Measurements from ENCODE around the gene UBE2S.
"Not testable (repeated sequence)": the region's sequence is repeated elsewhere in the genome, so short reads cannot be mapped to it uniquely, and the experiment has no call there.

Gene UBE2S

GRCh38 chr19:55406826-55407549, 600 bp downstream of the UBE2S start:
- peaks cover 54% of the 10 kb centered on the region for H3K36me3 ChIP-seq (replicated peaks)
- peak in 1 of 2 experiments; percentile 48 for DNase-seq (ENCODE audit: low spot score in 2 of 2)
- H3K4me1 ChIP-seq = peaks cover 17% of the 10 kb centered on the region
- in situ Hi-C loops (cut with MboI; ENCODE audit: low sequenced_read_pairs) = no loop called here
- H3K4me3 ChIP-seq = peak overlapping the region; percentile 94
- peaks cover 4% of the 10 kb centered on the region; the same call in 1 of the 2 replicates for H3K9me3 ChIP-seq
- no peaks in the 10 kb centered on the region for H3K27me3 ChIP-seq (ENCODE audit: low read depth)

- H3K4me1 ChIP-seq = peaks cover 17% of the 10 kb centered on the region
- peak overlapping the region; percentile 94 for H3K4me3 ChIP-seq
- H3K9me3 ChIP-seq = peaks cover 4% of the 10 kb centered on the region; the same call in 1 of the 2 replicates
- H3K27me3 ChIP-seq (ENCODE audit: low read depth) = no peaks in the 10 kb centered on the region
- peaks cover 59% of the 10 kb centered on the region for H3K36me3 ChIP-seq (replicated peaks)
- in situ Hi-C loops (cut with MboI; ENCODE audit: low sequenced_read_pairs) = no loop called here
- DNase-seq (ENCODE audit: low spot score in 2 of 2) = no peak
Observed at GRCh38 chr19:55406091-55406825, 1.3 kb downstream of the UBE2S start.

GRCh38 chr19:55405638-55406037, 1.9 kb downstream of the UBE2S start:
- no peaks in the 10 kb centered on the region for H3K27me3 ChIP-seq (ENCODE audit: low read depth)
- H3K9me3 ChIP-seq = peaks cover 4% of the 10 kb centered on the region; the same call in 1 of the 2 replicates
- in situ Hi-C loops (cut with MboI; ENCODE audit: low sequenced_read_pairs) = no loop called here
- peaks cover 64% of the 10 kb centered on the region for H3K36me3 ChIP-seq (replicated peaks)
- peaks cover 17% of the 10 kb centered on the region for H3K4me1 ChIP-seq
- no peak for DNase-seq (ENCODE audit: low spot score in 2 of 2)
- H3K4me3 ChIP-seq = peak overlapping the region; percentile 94

- no peak for DNase-seq (ENCODE audit: low spot score in 2 of 2)
- H3K4me3 ChIP-seq = no peak overlapping the region
- H3K9me3 ChIP-seq = no peaks in the 10 kb centered on the region
- peaks cover 68% of the 10 kb centered on the region for H3K36me3 ChIP-seq (replicated peaks)
- in situ Hi-C loops (cut with MboI; ENCODE audit: low sequenced_read_pairs) = no loop called here
- no peaks in the 10 kb centered on the region for H3K27me3 ChIP-seq (ENCODE audit: low read depth)
- peaks cover 12% of the 10 kb centered on the region for H3K4me1 ChIP-seq
Observed at GRCh38 chr19:55402509-55402908, 5.1 kb downstream of the UBE2S start.

GRCh38 chr19:55401390-55401789, 6.2 kb downstream of the UBE2S start:
- DNase-seq (ENCODE audit: low spot score in 2 of 2); in situ Hi-C loops (cut with MboI; ENCODE audit: low sequenced_read_pairs); H3K4me1 ChIP-seq: not testable (repeated sequence)

GRCh38 chr19:55400281-55401087, 7.1 kb downstream of the UBE2S start:
- no peak for DNase-seq (ENCODE audit: low spot score in 2 of 2)
- no peaks in the 10 kb centered on the region for H3K27me3 ChIP-seq (ENCODE audit: low read depth)
- in situ Hi-C loops (cut with MboI; ENCODE audit: low sequenced_read_pairs) = no loop called here
- no peaks in the 10 kb centered on the region for H3K9me3 ChIP-seq
- H3K4me1 ChIP-seq = peaks cover under 1% of the 10 kb centered on the region
- H3K36me3 ChIP-seq (replicated peaks) = peaks cover 49% of the 10 kb centered on the region
- H3K4me3 ChIP-seq = no peak overlapping the region

More at GRCh38 chr19:55401390-55401789, 6.2 kb downstream of the UBE2S start:
- not testable (repeated sequence) for H3K4me3 ChIP-seq; H3K9me3 ChIP-seq; H3K27me3 ChIP-seq (ENCODE audit: low read depth)
- H3K36me3 ChIP-seq (replicated peaks) = peaks cover 58% of the 10 kb centered on the region

- Histone ChIP-seq H3K4me3 (no peak overlapping the region), H3K4me1 (no peaks in the 10 kb centered on the region; the same call in 1 of the 2 replicates), H3K9me3 (no peaks in the 10 kb centered on the region), H3K36me3 (replicated peaks) (peaks cover 28% of the 10 kb centered on the region), H3K27me3 (ENCODE audit: low read depth) (no peaks in the 10 kb centered on the region)
- in situ Hi-C loops (cut with MboI; ENCODE audit: low sequenced_read_pairs) = no loop called here
- no peak for DNase-seq (ENCODE audit: low spot score in 2 of 2)
Observed at GRCh38 chr19:55398200-55398925, 9.2 kb downstream of the UBE2S start.

- DNase-seq (ENCODE audit: low spot score in 2 of 2) = no peak
- Histone ChIP-seq H3K4me3 (no peak overlapping the region), H3K36me3 (replicated peaks) (peaks cover 33% of the 10 kb centered on the region), H3K27me3 (ENCODE audit: low read depth) (no peaks in the 10 kb centered on the region), H3K9me3 (no peaks in the 10 kb centered on the region), H3K4me1 (peaks cover 17% of the 10 kb centered on the region)
- in situ Hi-C loops (cut with MboI; ENCODE audit: low sequenced_read_pairs) = no loop called here
Observed at GRCh38 chr19:55392820-55393761, 14.5 kb downstream of the UBE2S start.

GRCh38 chr19:55391702-55392615, 15.6 kb downstream of the UBE2S start:
- Histone ChIP-seq H3K4me1 (peaks cover 27% of the 10 kb centered on the region), H3K4me3 (no peak overlapping the region), H3K27me3 (ENCODE audit: low read depth) (no peaks in the 10 kb centered on the region), H3K36me3 (replicated peaks) (peaks cover 44% of the 10 kb centered on the region), H3K9me3 (no peaks in the 10 kb centered on the region)
- in situ Hi-C loops (cut with MboI; ENCODE audit: low sequenced_read_pairs) = no loop called here
- DNase-seq (ENCODE audit: low spot score in 2 of 2) = no peak

- Histone ChIP-seq H3K4me3 (no peak overlapping the region), H3K27me3 (ENCODE audit: low read depth) (no peaks in the 10 kb centered on the region), H3K36me3 (replicated peaks) (peaks cover 52% of the 10 kb centered on the region), H3K9me3 (no peaks in the 10 kb centered on the region), H3K4me1 (peaks cover 27% of the 10 kb centered on the region)
- in situ Hi-C loops (cut with MboI; ENCODE audit: low sequenced_read_pairs) = no loop called here
- DNase-seq (ENCODE audit: low spot score in 2 of 2) = no peak
Observed at GRCh38 chr19:55391191-55391670, 16.4 kb downstream of the UBE2S start.

GRCh38 chr19:55390461-55390880, 17.1 kb downstream of the UBE2S start:
- peak in 1 of 2 experiments; percentile 63 for DNase-seq (ENCODE audit: low spot score in 2 of 2)
- H3K27me3 ChIP-seq (ENCODE audit: low read depth) = no peaks in the 10 kb centered on the region
- in situ Hi-C loops (cut with MboI; ENCODE audit: low sequenced_read_pairs) = no loop called here
- peaks cover 56% of the 10 kb centered on the region for H3K36me3 ChIP-seq (replicated peaks)
- no peak overlapping the region for H3K4me3 ChIP-seq
- H3K9me3 ChIP-seq = no peaks in the 10 kb centered on the region
- peaks cover 27% of the 10 kb centered on the region for H3K4me1 ChIP-seq
